GM12891 (cell line): ENCODE data around the gene CRADD.

Source experiments
- POLR2A ChIP-seq: IDR thresholded peaks from 2 replicates; pipeline ENCODE4 v1.6.1; 2011; ENCODE audit warnings: low read depth, low read length, control low read depth
- POLR2AphosphoS5 ChIP-seq: IDR thresholded peaks from 2 replicates; pipeline ENCODE4 v1.6.1; 2011; ENCODE audit warnings: low read depth, low read length, control low read depth
- POU2F2 ChIP-seq: IDR thresholded peaks from 2 replicates; pipeline ENCODE4 v1.6.1; 2011; ENCODE audit warnings: low read depth, mild to moderate bottlenecking, control low read depth, low read length, moderate library complexity
- SPI1 ChIP-seq: IDR thresholded peaks from 2 replicates; pipeline ENCODE4 v1.6.1; 2011; ENCODE audit warnings: low read depth, low read length, control low read depth
- TAF1 ChIP-seq: IDR thresholded peaks from 2 replicates; pipeline ENCODE4 v1.6.1; 2011; ENCODE audit warnings: low read depth, low read length, control low read depth

DNA sequence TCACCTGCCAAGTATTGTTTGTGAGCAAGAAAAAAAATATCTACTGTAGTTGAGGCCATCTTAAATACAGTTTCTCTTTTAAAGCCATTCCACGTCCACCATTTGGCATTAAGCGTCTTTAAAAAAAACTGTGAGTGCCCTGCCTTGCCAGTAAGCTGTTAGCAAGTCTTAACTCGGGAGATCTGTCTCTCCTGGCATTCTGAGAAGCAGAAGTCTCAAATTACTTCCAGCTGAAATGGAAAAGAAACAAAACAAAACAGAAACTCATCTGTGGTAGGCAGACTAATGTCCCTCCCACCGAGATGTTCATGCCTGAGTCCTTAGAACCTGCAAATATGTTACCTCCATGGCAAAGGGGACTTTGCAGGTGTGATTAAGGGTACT is 126.2 kb downstream of the CRADD start:
- TF ChIP-seq POLR2A (no peak), POU2F2 (no peak), POLR2AphosphoS5 (no peak), TAF1 (no peak), SPI1 (no peak)
